GM21381 (cell line): Measurements from ENCODE around the gene NPR2.

Source experiments
- ATAC-seq: cut with Tn5 transposase; IDR thresholded peaks from one replicate; pipeline ENCODE4 v1.9.1; 2021; ENCODE audit warnings: mild to moderate bottlenecking, moderate library complexity; ENCODE audit not compliant: unreplicated experiment

Gene NPR2

GRCh38 chr9:35852876-35853865, 61.8 kb downstream of the NPR2 start:
- no peak for ATAC-seq

DNA sequence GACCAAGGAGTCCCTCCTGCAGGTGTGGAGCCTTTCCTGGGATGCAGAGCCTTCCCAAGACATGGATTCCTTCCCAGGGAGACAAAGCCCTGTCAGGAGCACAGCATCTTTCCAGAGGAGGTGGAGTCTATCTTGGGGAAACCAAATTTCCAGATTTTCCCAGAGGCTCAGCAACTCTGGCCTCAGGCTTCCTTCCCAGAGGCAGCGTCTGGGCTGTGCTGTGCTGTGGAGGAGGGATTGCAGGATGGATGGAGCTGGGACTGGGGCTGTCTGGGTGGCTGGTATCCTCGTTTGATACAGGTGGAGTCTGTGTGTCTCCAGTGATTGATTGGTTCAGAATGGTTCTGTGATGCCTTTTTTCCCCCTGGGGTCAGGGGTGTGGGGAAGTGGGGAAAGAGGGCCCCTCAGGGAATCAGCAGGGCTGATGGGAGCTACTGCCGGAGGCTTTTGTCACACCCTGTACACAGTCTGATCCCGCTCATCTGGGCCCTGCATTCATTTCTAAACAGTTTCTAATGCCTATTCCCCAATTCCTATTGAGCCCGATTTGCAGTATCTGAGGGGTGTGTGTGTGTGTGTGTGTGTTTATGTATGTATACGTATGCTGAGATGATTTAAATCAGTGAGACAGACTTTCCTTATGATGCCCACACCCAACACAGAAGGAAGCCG, 62.8 kb downstream of the NPR2 start:
- no peak for ATAC-seq

DNA sequence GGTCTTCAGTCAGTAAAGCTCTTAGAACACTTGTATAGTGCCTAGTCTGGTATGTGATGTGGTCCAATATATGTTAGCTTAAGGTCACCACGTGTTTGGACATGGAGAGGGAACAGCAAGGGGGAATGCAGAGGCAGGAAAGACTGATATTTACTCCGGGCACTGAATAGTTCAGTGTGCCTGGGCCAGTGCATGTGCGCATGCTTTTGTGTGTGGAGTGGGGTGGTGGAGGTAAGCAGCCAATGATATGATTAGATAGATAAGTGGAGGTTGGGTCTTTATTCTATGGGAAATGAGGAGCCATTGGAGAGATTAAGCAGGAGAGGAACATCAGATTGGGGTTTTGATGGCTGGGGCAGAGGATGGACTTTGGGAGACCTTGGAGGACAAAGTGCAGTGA, 64.8 kb downstream of the NPR2 start:
- ATAC-seq, result no peak

DNA sequence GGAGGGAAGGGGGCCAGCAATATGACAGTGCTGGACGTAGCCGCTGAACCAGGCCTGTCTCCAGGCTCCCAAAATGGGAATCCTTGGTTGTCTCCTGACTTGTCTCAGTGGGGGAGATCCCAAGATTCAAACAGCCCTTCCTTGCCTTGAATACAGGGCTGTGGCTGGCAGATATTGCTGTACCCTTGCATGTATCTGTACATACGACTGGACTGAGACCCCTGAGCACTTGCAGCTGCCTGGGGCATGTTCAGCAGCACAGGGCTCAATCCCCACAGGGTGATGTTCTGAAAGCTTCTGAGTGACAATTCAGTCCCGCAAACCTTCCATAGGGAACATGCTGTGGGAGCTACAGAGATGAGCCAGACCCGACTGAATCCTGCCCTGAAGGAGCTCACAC, 65.5 kb downstream of the NPR2 start:
- ATAC-seq, result no peak

DNA sequence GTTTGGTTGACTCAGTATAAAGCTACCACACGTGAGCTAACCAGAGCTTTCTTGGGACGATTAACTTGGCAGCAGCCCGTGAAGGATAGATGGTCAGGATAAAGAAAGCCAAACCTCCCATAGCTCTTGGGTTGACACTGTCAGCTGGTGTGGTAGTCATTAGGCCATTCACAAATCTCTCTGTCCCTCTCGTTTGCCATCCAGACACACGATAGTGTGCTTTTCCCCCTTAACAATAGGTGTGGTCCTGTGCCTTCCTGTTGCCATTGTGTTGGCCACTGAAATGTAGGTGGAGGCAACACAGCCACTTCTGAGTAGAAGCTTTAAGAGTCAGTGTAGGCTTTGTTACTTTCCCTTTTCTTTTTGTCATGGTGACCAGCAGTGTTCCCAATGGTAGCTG, 67.1 kb downstream of the NPR2 start:
- ATAC-seq, result no peak
